IPS DF 4.7 (cell line): ENCODE measurements around the gene SSBP4.

Source experiments
- DNase-seq: peaks from one replicate; pipeline ENCODE4 v3.0.0-alpha.2; 2013; ENCODE audit warnings: low spot score; ENCODE audit errors: extremely low read depth

Gene SSBP4

DNA sequence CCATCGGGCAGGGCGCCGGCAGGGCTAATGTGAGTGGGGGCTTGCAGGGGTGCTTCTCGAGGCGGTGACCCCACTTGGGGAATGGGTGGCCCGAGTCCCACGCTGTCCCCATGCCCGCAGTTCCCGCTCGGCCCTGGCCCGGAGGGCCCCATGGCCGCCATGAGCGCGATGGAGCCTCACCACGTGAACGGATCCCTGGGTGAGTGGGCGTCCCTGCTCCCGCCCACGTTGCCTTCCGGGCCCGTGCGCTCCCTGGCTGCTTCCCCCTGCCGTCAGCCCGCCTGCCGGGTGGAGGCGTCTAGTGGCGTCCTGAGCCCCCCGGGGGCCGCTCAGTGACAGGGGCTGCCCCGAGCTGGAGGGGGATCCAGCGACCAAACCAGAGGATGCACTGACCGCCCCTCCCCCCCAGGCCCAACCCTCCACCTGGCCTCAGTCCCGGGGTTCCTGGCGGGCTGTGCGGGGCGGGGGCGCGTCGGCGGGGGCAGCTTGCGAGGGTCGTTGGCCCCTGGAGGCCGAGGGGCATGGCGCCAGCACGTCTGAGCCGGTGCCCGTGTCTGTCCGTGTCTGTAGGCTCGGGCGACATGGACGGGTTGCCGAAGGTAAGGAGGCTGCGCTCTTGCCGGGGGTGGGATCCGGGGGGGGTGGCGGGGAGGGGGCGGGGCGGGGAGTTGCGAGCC lies 14.0 kb downstream of the SSBP4 start:
- DNase-seq, result no peak

DNA sequence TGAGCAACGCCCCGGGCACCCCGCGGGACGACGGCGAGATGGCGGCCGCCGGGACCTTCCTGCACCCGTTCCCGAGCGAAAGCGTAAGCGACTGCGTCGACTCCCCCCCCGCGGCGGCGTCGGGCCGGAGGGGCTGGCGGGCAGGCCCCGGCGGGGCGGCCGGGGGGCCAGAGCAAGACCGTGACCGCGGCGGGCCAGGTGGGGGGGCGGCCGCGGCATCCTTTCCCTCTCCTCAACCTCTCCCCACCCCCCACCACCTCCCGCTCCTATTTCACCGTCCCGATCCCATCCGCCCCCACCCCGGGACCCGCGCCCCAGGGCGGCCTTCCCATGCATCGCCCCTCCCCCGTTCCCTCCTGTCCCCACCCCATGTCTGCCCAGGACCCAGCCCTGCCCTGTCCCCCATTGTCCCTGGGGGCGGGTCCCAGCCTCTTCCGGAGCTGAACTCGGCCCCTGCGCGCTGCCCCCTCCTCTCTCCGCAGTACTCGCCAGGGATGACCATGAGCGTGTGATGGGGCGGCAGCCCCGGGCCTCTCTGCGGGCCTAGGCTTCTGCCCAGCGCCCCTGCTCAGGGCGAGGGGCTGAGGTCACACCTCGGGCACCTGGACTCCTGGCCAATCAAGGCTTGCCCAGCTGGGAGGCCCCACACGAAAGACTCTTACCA lies 14.7 kb downstream of the SSBP4 start:
- DNase-seq, result no peak

DNA sequence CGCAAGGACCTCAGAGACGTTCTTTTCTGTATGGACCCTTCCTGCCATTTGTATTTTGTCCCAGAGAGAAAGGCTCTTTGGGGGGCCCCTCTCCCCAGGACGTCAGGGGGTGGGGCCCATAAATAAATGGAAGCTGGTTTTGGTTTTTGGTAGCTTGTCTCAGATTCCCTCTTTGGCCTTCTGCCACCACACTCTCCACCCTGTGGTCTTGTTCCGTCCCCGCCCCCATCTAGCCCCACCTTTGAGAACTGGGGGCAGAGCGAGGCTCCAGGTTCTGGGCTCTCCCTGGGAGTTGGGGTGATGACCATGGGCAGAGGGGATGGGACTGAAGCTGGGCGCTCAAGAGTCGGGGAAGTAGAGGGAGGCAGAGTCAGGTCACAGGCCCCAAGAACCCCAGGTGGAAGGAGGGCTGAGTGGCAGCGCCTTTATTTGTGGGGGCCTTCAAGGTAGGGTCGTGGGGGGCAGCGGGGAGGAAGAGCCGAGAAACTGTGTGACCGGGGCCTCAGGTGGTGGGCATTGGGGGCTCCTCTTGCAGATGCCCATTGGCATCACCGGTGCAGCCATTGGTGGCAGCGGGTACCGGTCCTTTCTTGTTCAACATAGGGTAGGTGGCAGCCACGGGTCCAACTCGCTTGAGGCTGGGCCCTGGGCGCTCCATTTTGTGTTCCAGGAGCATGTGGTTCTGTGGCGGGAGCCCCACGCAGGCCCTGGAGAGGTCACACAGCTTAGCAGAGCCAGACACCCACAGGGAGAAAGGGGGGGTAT lies 15.4 kb downstream of the SSBP4 start:
- no peak for DNase-seq

DNA sequence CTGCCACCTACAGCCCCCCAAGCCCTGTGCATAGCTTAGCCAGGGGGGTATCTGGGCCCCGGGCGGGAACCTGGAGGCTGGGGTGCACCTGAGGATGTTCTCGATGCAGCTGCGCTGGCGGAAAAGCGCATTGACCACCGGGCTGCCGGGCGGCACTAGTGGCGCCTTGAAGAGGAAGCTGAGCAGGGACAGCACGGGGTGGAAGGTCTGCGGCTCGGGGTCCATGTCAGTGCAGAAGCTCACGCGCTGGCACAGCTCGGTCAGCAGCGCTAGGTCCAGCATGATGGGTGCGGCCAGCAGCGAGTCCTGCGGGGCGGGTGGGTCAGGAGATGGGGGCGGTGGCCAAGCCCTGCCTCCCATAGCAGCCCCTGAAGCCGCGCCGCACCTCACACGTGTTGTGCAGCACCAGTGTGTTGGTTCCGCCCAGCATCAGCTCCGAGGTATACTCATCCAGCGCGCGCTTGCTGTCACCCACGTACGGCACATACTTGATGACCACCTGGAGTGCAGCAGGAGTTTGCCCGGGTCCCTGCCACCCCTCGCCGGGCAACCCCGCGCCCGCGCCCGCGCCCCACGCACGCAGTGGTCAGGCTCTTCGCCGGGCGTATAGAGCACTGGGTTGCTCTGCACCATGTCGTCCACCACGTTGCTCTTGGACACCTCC lies 16.1 kb downstream of the SSBP4 start:
- no peak for DNase-seq

DNA sequence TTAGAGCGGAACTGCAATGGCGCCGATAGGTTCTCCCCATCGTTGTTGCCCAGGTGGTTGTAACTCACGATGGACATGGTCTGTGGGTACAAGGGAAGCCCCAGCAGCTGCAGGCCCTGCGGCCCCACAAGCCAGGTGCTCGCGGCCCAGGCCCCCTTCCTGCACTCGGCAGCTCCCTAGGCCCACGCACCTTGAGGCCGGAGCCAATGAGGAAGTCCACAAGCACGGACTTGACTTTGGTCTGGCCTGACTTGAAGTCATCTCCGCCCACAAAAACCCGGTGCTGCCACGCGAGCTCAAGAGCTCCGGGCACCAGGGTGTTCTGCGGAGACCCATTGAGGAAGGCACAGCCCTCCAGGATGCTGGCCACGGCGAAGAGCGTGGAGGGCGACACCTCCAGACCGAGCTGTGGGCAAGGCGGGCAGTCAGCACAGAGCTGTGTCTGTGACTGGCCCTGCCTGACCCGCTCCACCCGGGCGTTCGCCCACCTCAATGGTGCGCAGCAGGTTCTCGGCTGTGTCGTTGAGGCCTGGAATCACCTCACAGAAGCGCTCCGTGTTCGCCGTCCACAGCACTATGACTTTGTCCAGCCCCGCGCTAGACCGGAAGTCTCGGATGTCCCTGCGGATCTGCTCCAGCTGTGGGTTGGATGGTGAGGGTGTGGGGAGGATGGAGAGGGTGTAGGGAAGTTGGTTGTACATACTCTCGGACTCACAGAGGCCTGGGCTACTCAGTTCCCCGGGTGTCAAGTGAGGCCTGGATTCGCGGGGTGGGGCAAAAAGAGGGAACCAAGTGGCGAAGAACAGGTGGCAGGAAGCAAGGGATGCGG lies 16.9 kb downstream of the SSBP4 start:
- DNase-seq, result no peak

DNA sequence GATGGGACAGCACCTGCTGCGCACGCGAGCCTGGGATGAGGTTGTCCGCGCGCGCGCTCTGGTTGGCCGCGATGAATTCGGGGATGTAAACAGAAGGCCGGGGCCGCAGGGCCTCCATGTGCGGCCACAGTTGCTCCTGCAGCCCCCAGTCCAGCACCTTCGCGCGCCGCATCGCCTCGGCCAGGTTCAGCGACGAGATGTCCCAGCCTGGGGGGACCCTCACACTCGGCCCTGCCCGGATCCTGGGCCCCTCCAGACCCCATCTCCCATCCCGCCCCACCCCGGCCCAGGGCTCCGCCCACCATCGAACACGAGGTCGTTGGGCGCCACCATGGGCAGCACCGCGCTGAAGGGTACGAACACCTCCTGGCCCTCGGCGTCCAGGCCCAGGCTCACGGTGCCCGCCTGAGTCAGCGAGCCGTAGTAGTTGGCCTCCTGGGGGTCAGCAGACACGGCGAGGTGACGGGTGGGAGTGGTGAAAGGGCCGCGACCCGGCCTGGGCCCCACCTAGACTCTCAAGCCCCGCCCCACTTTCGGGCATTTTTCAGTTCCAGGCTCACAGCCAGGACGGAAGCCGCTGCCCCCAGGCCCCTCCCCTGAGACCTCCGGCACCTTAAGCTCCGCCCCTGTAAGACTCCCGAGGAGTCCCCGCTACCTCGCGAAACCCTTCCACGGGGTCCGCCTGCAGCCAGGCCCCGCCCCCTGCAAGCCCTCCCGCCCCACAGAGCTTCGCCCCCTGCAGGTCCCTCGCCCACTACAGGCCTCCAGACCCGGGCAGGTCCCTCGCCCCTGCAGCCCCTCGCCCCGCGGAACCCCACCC lies 17.7 kb downstream of the SSBP4 start:
- DNase-seq, result no peak

DNA sequence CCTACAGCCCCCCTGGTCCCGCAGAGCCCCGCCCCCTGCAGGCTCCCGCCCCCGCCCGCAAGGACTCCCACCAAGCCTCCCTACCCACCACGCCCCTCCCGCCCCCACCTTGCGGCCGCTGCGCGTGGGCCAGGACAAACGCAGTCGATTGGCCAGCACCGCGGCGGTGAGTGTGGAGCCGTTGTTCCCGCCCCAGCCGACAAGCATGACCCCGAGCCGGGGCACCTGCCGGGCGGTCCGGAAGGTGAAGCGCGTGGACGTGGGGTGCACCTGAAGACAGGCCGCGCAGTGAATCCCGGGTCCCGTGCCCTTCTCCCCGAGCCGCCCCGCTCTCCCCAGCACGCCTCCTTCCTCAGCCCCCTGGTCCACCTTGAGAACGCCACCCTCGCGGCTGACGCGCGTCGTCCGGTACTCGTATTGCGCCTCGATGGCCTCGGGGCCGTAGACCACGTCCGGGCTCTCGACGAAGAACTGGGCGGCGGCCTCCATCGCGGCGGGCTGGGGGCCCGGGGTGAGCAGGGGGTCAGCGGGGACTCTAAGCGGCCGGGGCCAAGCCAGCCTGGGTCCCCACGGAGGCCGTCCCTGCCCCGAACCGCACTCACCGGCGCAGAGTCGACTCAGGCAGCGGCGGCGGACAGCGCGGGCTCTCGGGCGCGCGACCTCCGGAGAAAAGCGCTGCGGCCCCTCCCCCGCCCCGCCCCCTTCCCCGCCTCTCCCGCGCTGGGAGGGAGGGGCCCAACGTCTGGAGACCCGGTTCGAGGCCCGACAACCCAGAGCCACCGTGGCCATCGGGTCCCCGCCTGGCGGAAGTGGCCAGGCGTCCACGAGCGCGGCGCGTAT lies 18.5 kb downstream of the SSBP4 start, which contains the start of gene ISYNA1:
Gene ISYNA1 (minus strand): TSS at position 643 of the 840 bp plus-strand sequence. CDS start 154 bp downstream, at position 489.
- no peak for DNase-seq

DNA sequence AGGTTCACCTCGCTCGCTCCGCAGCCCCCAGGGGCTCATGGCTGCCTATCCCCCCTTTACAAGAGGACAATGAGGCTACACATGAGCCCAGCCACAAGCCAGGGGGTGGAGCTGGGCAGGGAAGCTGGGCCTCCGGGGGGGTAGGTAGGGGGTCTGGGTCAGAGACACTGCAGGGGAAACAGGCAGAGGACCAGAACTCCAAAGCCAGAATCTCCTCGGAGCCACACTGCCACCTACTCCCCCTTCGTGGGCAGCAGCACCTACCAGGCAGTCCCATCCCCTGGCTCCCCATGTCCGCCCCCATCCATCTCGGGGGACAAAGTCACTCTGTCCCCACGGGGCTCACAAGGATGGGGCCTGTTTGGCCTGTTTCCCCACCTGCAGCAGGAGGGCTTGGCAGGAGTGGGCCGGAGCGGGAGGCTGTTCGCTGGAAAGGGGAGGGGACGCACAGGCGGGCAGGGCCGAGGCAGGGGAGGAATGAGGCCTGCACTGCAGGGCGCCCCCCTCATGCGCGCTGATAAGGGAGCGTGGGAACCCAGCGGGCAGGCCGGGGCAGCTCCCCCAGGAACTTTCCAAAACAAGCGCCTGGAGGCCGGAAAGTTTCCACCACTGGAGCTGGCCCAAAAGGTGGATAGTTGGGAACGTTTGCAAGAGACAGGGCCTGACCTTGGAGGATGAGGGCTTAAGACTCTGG lies 19.3 kb downstream of the SSBP4 start:
- DNase-seq, result no peak

DNA sequence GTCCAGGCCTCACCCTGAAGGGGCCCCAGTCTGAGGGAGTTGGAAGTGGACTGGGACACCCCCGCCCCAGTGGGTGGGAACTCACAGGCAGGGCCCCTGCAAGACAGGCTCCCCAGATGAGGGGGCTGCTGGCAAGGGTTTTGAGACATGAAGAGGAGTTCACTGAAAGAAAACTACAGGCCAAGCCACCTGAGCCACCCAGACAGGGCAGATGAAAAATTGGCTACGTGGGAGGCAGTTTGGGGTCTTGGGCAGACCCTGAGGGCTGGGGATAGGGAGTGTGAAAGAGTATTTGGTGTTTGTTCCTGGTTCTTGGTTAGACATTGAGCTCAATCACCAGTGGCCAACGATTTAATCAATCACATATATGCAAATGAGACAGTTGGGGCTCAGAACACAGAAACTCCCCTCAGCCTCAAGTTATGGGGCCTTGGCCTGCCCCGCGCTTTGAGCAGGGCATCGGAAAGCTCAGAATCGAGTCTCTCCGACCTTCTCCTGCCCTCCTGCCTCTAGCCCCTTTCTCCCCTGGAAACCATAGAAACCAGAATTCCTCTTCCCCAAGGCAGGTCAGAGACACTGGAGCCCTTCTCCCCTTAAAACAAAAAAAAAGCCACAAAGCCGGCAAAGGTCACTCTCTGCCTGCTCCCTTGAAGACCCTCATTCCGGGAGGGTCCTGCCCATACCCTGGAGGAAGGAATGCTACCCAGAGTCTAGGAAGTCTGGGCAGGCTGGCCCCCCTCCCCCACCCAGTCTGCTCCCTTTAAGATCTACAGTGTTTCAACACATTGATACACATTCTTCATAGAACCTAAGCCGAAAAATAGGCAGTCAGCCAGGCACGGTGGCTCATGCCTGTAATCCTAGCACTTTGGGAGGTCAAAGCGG lies 20.1 kb downstream of the SSBP4 start:
- no peak for DNase-seq

DNA sequence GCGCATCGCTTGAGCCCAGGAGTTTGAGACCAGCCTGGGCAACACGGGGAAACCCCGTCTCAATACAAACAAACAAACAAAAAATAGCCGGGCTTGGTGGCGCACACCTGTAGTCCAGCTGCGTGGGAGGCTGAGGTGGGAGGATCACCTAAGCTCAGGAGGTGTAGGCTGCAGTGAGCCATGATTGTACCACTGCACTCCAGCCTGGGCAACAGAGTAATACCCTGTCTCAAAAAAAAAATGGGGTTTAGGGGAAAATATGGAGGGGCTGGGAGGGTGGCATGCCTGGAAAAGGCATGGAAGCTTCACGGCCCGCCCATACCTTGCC lies 20.7 kb downstream of the SSBP4 start:
- DNase-seq, result no peak

DNA sequence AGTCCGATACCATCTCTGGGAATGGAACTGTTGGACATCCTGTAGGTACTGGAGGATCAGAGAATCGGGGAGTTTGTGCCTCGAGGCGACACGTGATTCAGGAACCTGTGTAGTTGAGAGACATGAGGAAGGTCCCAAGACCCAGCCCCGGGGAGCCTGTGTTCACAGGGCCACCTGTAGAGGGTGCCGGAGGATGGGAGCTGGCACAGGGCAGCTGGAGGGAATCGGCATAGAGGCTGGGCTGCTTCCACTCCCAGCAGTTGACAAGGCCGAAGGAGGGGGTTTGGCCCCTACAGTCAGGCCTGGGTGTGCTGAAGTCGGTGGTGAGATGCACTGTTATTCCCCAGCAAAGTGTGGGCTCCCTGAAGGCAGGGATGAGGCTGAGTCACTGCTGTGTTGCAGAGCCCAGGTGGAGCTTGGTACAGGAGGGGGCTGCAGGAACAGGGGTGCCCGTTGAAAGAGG lies 21.2 kb downstream of the SSBP4 start:
- no peak for DNase-seq

DNA sequence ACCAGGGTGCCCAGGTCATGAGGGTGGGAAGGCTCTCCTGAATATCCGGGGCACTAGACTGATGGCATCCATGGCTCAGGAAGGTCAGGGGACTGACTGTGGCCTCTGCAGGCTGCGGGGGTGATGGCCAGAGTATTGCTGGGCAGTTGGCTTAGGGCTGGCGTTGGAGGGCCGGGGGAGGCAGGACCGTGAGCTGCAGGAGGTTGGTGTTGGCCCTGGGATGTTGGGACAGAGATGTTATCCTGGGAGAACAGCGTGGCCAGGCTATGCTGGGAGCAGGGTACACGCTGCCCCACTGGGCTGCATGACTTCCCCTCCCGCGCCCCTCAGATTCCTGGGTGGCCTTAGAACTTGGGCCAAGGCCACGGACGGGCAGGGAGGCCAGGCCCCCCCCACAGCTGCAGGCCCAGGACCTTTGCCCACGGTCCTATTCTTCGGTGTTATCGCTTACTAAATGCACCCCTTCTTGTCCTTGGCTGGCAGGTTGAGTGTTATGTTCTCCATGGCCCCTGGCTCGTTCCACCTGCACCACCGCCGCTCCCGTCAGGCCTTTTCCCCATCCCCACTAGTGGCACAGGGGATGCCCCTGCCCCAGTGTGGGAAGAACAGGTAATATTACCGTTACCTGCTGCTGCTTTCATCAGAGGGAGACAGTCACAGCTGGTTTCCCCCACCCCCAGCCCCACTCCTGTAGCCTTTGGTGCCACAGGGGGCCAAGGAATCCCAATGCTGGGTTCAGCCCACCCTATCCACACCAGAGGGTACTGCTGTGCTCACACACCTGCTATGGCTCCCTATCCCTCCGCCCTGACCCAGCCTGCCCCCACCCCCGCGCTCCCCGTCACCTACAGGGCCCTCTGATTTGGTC lies 22.0 kb downstream of the SSBP4 start:
- DNase-seq, result no peak

DNA sequence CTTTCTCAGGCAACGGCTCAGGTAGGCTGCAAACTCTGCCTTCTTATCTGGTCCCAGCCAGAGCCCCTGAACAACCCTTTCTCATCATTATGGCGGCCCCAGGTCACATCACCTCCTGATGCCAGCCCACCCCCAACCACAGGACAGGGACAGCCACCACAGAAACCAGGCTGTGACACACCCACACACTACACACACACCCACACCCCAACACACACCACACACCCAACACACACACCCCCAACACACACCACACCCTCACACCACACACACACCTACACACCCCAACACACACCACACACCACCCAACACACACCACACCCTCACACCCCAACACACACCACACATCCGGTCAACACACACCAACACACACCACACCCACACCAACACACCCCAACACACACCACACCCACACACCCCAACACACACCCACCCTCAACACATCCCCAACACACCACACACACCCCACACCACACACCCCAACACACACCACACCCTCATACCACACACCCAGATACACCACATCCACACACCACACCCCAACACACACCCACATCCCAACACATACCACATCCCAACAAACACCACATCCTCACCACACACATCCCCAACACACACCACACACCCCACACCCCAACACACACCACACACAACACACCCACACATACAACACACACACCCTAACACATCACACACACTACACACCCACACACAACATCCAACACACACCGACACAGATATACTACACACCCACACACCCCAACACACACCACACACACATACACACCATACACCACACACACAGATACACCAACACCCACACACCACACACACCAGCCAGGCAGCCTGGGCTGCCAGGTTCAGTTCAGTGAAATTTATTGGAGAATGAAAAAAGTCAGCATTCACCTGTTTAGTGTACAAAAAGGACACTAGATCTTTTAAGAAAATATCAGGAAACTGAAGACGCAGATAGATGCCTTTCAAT lies 22.9 kb downstream of the SSBP4 start:
- no peak for DNase-seq

DNA sequence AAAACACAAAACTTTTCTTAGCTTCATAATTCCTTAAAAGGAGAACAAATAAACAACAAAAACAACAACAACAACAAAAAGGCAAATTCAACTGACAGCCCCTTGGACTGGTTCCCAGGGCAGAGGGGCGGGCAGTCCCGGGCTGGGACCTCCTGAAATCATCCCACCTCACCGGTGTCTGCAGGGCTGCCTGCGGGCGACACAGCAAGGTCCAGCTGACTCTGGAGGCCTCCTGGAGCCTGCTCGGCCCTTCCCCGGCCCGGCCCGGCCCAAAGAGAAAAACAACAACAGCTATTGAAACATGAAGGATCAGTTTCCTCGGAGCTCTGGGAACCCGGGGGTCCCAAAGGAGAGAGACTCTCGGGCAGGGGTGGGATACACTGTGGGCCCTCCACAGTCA lies 23.7 kb downstream of the SSBP4 start:
- no peak for DNase-seq

DNA sequence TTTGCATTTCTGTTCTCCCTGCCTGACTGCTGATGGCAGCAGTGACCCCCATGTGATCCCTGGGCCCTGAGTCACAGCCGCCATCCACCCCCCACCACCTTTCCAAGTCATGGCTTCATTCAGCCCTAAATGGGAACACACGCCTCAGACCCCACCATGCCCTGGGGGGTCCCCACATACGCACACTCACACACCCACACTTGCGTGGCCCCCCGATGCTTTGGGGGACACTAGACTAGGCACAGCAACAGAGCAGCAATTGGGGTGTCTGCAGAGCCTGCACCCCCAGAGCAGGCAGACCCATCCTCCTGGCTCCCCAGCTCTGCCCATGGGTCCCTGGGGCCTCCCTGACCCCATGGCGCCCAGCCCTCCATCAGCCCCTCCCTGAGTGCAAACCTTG lies 24.2 kb downstream of the SSBP4 start:
- no peak for DNase-seq

DNA sequence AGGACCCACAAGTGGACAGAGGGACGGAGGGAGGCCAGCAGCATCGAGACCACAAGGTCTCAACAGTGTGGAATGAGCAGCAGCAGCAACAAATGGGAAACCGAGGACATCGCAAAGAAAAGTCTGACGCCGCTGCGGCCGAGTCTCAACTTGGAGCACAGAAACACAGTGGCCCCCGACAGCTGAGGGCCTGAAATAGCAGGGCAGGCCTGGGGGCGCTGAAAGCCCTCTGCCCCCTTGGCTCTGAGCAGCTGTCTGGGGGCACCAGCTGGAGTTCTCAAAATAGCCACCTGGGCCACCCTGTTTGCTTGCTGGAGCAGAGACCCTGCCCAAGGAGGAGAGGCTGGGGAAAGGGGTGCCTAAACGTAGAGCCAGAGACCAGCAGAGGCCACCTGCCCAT lies 24.6 kb downstream of the SSBP4 start:
- no peak for DNase-seq
